ENCODE measurements around the gene MPPED2.

Gene MPPED2

GRCh38 chr11:30533445-30533947, 52.7 kb downstream of the MPPED2 start:
- no peak for DNase-seq (ENCODE audit: low read depth)

- DNase-seq (ENCODE audit: low read depth), result no peak
Observed at GRCh38 chr11:30527566-30527965, 58.6 kb downstream of the MPPED2 start.

- no peak for DNase-seq (ENCODE audit: low read depth)
Observed at GRCh38 chr11:30526558-30526957, 59.6 kb downstream of the MPPED2 start.

GRCh38 chr11:30522536-30523243, 63.5 kb downstream of the MPPED2 start:
- no peak for DNase-seq (ENCODE audit: low read depth)

DNA sequence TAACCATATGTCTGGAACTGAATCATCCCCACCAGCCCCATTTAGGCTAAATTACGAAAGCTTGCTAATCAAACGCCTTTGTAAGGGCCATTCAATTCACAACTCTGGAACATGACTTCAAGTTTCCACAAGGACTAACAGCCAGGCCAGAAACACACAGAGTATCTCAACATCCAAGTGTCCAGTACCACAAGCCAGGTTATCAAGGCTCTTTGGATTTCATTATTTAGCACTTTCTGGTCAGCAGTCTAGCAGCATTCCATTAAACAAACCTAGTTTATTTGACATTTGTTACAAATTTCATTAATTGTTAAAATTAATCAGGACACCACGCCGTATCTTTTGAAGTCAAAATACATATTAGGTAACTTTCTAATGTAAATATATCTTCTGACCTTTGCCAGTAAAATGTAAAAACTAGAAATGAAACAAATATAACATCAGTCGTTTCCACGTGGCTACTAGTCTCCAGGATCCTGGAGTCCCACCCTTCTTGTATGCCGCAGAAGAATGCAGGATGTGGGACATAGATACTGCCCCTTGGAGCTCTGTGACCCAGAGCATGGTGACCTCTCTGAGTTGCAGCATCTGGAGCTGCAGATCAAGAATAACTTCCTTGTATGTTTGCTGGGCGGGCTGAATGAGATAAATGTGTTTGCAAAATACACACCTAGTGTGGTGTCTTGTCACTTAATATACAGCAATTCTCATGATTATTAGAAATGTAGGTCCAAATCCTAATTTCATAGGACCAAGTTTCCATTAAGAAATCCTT, 64.7 kb downstream of the MPPED2 start:
- DNase-seq (ENCODE audit: low read depth), result no peak

DNA sequence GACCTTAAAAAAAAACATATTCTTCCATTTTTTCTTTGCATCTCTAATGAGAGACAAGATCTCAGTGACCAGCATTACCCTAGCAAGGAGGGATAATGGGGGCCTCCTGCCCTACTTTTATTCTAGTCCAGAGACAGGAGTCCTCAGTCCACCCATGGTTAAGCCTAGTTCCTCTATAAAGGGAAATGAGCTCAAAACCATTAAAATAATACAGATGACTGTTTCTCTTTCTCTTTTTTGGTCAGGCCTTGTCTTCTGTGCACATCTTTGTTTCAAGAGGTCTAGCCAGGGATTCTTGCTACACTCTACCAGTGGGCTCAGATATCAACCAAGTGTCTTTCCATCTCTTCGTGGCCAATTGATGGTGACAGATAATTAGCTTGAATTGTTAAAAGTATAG, 73.1 kb downstream of the MPPED2 start:
- DNase-seq (ENCODE audit: low read depth), result no peak

- no peak for DNase-seq (ENCODE audit: low read depth)
Observed at GRCh38 chr11:30511408-30511807, 74.7 kb downstream of the MPPED2 start.

DNA sequence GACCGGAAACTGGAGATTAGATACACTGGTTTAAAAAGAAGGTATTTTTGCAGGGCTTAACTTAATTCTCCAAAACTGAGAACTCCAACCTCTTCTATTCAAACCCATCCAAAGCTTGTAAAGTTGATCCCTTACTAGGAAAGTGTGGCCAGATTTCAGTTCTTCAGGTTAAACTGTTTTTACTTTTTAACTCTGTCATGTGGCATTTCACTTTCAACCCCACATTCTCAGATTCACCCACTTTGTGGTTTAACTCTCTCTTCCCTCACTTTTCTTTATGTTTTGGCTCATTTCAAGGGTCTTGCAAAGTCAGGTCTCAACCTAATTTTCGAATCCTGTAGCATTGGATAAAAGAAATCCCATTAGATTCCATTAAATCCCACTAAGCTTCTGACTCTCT, 75.4 kb downstream of the MPPED2 start:
- no peak for DNase-seq (ENCODE audit: low read depth)

DNA sequence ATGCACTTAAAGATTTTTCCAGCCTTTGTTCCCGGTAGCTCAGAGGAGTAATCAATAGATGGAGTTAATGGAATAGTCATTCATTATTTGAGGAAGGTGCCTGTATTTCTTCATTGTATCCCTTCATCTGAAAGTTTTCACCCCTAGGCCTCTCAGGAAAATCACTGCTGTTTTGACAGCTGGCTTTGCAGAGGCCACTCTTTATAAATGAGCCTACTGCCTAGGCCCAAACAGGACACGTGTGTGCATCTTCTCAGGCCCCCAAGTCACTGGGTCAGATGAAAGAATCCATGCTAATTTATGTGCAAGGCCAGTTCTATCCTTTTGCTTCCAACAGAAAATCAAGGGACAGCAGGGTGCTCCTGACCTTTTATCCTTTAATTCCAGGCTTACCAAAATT, 76.8 kb downstream of the MPPED2 start:
- DNase-seq (ENCODE audit: low read depth), result no peak

GRCh38 chr11:30508594-30508993, 77.6 kb downstream of the MPPED2 start:
- no peak for DNase-seq (ENCODE audit: low read depth)

GRCh38 chr11:30505603-30506002, 80.5 kb downstream of the MPPED2 start:
- DNase-seq (ENCODE audit: low read depth), result no peak

- no peak for DNase-seq (ENCODE audit: low read depth)
Observed at GRCh38 chr11:30504468-30504867, 81.7 kb downstream of the MPPED2 start.

GRCh38 chr11:30503156-30503555, 83.0 kb downstream of the MPPED2 start:
- DNase-seq (ENCODE audit: low read depth), result no peak

DNA sequence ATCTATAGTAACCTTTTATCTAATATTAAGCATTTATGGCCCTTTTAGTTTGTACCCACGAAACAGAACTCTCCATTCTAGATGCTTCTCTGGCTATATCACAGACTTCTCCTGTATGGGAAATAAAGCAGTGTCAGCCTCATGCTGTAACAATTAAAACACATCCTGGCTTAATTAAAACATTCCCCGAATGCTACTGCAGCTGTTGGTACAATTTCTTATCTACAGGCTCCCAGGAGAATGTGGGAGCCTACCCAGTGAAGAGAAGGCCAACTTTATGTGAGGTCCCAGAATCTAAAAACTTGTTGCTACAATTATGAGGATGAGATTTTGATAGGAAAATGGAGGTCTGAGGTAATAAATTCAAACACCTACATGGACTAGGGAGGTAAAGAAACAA, 83.8 kb downstream of the MPPED2 start:
- no peak for DNase-seq (ENCODE audit: low read depth)

DNA sequence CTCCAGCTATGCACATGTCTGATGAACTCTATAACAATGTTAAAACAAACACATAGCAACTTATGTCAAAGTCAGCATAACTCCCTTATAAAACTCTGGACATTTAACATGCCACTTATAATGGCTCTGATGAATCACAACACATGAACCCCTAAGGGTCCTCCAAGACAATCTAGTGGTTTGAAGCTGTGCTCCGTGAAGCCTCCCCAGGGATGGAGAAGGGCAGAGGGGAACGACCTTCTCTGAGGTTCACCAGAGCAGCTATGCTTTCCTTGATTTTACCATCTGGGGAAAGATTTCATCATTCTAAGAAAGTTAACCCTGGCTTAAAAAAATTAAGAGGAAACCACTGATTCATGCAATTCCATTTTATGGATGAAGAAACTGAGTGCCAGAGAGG, 84.4 kb downstream of the MPPED2 start:
- DNase-seq (ENCODE audit: low read depth), result no peak

GRCh38 chr11:30499940-30500339, 86.2 kb downstream of the MPPED2 start:
- no peak for DNase-seq (ENCODE audit: low read depth)

GRCh38 chr11:30497600-30497999, 88.6 kb downstream of the MPPED2 start:
- no peak for DNase-seq (ENCODE audit: low read depth)

- DNase-seq (ENCODE audit: low read depth), result no peak
Observed at GRCh38 chr11:30496935-30497334, 89.2 kb downstream of the MPPED2 start.

DNA sequence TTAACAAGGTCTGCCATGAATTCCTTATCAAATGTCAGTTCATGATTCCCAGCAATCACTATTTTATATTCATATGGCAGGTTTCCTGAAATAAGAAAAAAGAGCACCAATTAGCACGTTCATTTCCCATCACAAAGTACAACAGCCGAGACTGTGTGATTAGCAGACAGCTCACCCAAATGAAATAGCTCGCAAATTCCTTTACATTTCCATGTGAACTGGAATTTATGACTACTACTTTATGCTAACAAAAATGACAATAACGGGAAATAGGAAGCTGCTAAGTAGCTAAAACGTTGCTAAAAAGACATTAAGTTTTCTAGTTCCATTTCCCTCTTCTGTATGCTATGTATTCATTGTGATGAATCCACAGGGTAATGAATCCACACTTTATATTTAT, 90.7 kb downstream of the MPPED2 start:
- DNase-seq (ENCODE audit: low read depth), result no peak

DNA sequence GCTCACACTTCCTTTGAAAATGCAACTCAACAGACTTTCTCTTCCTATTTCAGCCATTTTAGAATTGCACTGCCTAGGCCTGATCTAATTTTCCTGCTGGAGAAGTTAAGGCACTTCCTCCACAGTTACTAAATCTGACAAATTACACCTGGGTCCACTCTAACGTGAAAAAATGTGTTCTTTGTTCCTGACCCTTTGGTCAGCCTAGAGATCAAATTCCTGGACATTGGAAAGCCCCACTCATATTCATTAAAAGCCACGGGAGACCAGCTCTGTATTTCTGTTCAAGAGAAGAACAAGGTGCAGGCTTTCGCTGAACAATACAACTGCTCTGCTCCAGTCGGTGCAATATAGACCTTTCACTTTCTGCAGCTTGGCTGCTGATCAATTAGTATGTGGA, 96.6 kb downstream of the MPPED2 start:
- no peak for DNase-seq (ENCODE audit: low read depth)

- DNase-seq (ENCODE audit: low read depth), result no peak
Observed at GRCh38 chr11:30489076-30489475, 97.1 kb downstream of the MPPED2 start.

DNA sequence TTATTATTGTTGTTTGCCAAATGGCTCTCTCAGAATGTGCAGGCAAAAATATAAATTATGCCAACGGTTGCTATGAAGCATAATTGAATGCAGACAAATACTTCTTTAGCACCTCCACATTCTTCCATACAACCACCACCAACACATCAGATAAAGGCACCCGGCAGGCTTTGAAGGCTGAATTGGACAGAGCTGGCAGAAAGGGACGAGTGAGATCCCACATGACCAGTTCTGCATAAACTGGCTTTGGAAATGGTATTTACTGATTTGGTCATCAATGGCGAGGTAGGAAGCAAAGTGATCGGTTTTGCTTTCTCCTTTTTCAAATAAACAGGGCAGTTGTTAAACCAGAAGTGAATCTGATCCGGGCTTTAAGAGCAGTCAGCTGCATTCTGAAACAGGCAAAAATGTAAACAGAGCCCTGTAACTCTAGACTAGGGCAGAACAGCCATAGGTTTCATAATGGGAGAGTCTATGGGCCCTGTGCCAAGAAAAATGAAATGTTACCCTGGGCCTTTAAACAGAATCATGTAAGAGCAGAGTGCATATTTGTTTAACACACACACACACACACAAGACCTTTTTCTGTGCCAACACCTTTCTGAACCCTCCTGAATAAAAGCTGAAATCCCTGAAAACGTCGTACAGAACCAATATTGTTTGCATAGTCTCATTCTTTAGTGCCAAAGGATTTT, 97.7 kb downstream of the MPPED2 start:
- no peak for DNase-seq (ENCODE audit: low read depth)

All from activated T-cell treated with anti-CD3 and anti-CD28 coated beads for 48 hours (primary cell).